SK-N-MC (cell line): ENCODE results near the gene CLEC16A.

Experiments used
- DNase-seq: peaks from one replicate; pipeline ENCODE4 v3.0.0-alpha.2; 2011; ENCODE audit warnings: low read depth, low spot score
- H3K27ac ChIP-seq: fragments of 200-600 bp; sonication (generic); 2 replicates; pipeline ENCODE4 v1.5.1; 2016; ENCODE audit warnings: mixed run types
- H3K36me3 ChIP-seq: fragments of 200-600 bp; sonication (generic); 2 replicates; pipeline ENCODE4 v1.6.1; 2017; ENCODE audit warnings: antibody characterized with exemption, low read length, mixed read lengths; ENCODE audit not compliant: insufficient read depth
- H3K4me3 ChIP-seq: fragments of 200-600 bp; sonication (generic); 2 replicates; pipeline ENCODE4 v1.5.1; 2016
- H3K9ac ChIP-seq: fragments of 200-600 bp; sonication (generic); 2 replicates; pipeline ENCODE4 v1.8.0; 2017; ENCODE audit warnings: mixed run types, mixed read lengths; ENCODE audit not compliant: insufficient read length
- H3K9me3 ChIP-seq: fragments of 200-600 bp; sonication (generic); 2 replicates; pipeline ENCODE4 v1.6.1; 2017; ENCODE audit warnings: low read depth, mild to moderate bottlenecking, antibody characterized with exemption, low read length, moderate library complexity, mixed read lengths
- EZH2 ChIP-seq: fragments of 200-600 bp; sonication (generic); IDR thresholded peaks from one replicate; pipeline ENCODE4 v1.6.1; 2017; ENCODE audit warnings: antibody characterized with exemption
- FOXP2 ChIP-seq: optimal IDR thresholded peaks from 2 replicates; pipeline ENCODE3; 2011; ENCODE audit warnings: mild to moderate bottlenecking, moderate library complexity; ENCODE audit not compliant: insufficient read depth; ENCODE audit errors: extremely low read length, control extremely low read depth
- POLR2AphosphoS5 ChIP-seq: IDR thresholded peaks from 2 replicates; pipeline ENCODE4 v1.6.1; 2012; ENCODE audit warnings: mild to moderate bottlenecking, low read depth, low read length, borderline replicate concordance

CLEC16A gene

DNA sequence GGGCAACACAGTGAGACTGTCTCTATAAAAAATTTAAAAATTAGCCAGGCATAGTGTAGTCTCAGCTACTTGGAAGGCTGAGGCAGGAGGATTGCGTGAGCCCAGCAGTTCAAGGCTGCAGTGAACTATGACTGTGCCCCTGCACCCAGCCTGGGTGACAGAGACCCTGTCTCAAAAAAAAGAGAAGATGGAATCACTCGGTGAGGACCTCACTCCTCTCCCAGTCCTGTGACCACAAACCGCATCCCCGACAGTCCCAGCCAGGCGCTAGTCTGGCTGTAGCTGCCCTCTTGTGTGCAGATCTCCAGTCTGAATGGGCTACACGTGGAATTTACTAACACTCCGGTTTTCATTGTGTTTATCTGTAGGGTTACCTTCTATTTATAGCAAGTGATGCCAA is 13.2 kb upstream of the CLEC16A start:
- no peak overlapping the region for H3K4me3 ChIP-seq
- TF ChIP-seq FOXP2 (no peak), POLR2AphosphoS5 (no peak), EZH2 (no peak)
- no peak overlapping the region for H3K27ac ChIP-seq
- no peaks in the 10 kb centered on the region for H3K36me3 ChIP-seq
- no peak for DNase-seq
- no peak overlapping the region for H3K9ac ChIP-seq
- H3K9me3 ChIP-seq: no peaks in the 10 kb centered on the region

DNA sequence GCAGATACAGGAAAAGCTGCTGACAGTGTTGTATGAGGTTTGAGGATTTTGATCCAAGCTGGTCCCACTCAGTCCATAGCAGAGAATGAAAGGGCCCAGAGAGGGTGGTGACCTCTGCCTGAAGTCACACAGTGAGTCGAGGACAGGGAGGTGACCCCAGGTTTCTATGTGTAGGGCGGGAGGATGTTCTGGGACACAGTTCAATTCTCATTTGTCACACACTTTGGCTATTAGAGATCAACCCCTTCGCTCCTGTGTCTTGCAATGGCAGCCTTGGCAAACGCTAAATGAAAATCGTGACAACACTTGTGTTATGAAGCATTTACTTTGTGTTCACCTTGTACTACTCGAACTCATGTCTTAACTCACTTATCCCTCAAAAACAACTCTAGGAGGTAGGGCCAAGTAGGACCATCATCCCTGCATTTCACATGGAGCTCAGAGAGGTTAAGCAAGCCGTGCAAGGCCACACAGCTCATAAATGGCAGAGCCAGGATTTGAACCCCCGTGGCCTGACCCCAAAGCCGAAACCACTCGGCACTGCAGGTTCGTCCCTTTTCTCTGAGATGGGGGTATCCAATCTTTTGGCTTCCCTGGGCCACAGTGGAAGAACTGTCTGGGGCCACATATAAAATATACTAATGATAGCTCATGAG is 12.3 kb upstream of the CLEC16A start:
- H3K9ac ChIP-seq: no peak overlapping the region
- no peak for DNase-seq
- H3K27ac ChIP-seq: no peak overlapping the region
- no peak for TF ChIP-seq FOXP2
- no peak for TF ChIP-seq POLR2AphosphoS5
- no peak for TF ChIP-seq EZH2
- H3K4me3 ChIP-seq: no peak overlapping the region
- H3K36me3 ChIP-seq: no peaks in the 10 kb centered on the region
- H3K9me3 ChIP-seq: no peaks in the 10 kb centered on the region

DNA sequence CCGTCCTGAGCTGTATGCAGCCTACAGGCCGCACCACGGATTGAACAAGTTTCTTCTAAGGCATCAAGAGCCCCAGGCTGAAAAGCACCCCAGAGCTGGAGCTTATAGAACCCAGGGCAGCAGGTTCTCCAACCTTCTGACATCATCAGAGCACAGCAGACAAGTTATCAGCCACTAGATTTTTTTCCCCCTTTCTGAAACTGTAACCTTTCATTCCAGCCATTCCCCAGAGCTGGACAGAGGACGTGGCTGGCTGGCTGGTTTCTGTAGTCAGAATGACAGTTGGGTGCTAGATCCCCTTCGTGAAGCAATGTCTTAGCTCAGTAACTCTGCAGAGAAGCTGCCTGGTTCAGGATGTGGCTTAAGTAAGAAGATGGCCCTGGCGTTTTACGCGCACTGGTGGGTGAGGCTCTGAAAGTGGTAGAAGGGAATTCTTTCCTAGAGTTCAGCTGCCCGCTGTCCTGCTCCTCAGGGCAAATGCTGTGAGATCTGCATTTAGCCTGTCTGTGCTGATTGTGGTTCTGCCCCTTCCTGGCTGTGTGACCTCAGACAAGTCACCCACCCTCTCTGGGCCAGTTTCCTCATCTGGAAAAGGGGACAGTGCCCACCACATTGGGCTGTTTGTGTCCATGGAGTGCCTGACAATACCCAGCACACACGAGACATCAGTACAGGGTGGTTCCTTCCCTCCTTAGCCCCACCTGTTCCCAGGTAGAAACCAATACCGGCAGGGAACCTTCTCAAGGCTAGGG is 11.2 kb upstream of the CLEC16A start:
- Histone ChIP-seq H3K36me3 (no peaks in the 10 kb centered on the region), H3K9ac (no peak overlapping the region), H3K4me3 (no peak overlapping the region), H3K9me3 (no peaks in the 10 kb centered on the region), H3K27ac (no peak overlapping the region)
- TF ChIP-seq POLR2AphosphoS5: no peak
- no peak for TF ChIP-seq FOXP2
- no peak for TF ChIP-seq EZH2
- DNase-seq: no peak

DNA sequence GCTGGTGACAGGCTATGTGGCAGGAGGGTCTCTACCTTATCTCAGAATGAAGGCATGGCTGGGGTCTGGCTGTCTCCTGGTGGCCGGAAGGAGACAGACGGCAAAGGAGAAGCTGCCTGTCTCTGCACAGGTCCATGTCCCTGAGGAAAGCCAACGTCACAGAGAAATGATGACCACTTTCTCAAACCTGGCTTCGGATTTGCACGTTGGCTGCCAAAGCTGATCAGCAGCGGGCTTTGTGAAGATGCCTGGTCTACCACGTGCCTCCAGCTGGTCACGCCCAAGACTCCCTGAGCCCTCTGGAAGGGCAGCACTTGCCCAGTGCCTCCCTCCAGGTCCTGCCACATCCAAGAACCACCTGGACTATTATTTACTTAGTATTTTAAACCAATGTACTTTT is 10.5 kb upstream of the CLEC16A start:
- TF ChIP-seq FOXP2: no peak
- no peak for TF ChIP-seq POLR2AphosphoS5
- no peak for TF ChIP-seq EZH2
- no peak overlapping the region for H3K9ac ChIP-seq
- no peaks in the 10 kb centered on the region for H3K36me3 ChIP-seq
- H3K9me3 ChIP-seq: no peaks in the 10 kb centered on the region
- H3K27ac ChIP-seq: no peak overlapping the region
- no peak overlapping the region for H3K4me3 ChIP-seq
- no peak for DNase-seq

DNA sequence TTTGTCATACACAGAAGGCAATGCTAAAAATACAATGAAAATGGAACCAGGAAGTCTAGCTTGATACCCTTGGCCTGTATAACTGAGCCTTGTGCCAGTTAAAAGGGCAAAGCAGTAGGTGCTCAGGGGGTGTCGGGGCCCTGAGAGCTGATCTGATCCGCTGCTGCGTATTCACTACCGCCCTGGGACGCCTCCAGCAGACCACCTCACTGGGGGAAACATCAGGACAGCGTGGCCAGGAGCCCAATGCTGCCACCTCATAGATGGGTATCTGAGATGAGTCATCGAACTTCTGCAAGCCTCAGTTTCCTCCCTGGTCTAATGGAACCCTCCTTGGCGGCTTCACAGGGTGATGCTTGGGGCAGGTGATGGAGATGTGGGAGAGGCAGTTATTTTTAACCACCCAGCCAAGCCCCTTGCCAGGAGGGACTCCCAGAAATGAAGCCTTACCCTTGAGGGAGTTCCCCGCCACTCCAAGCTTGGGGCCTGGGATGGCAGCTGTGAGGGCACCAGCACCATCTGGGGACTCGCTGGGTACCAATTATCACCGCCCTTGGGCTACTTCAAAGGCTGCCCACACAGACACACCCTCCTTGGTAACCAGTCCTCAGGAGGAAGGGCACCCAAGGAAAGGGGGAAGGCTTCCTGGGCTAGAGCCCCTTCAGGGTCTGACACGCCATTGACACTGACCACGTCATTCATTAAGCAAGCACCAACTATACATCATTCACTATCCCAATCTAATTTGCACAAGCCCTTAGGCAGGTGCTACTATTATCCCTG is 9.8 kb upstream of the CLEC16A start:
- Histone ChIP-seq H3K9me3 (no peaks in the 10 kb centered on the region), H3K9ac (no peak overlapping the region), H3K4me3 (no peak overlapping the region), H3K36me3 (no peaks in the 10 kb centered on the region), H3K27ac (no peak overlapping the region)
- no peak for DNase-seq
- TF ChIP-seq POLR2AphosphoS5 (no peak), FOXP2 (no peak), EZH2 (no peak)

DNA sequence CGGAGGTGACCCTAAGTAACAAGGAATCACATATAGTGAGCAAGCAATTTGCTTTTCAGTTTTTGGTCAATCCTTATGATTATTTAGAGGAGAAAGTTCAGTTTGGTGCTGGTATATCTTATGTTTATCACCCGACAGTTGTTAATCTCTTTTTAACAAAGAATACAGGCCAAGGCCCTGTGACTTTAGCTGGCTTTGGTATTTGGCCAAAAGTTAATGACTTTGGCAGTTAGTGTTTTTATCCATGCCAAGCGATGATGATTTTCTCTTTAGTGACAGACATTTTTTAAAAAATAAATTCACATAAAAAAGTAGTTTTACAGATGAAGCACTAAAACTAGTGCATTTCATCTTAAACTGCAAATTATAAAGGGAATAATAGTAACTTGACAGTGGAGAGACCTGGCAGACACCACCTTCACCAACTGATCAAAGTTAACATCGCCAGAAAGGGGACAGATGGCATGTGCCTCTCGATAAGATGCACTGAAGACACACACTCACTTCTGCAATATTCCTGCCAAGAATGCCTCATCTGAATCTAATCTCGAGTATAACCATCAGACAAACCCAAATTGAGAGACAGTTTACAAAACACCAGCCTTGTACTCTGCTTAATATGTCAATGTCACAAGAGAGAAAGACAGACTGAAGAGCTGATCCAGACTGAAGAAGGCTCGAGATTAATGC is 9.0 kb upstream of the CLEC16A start:
- no peaks in the 10 kb centered on the region for H3K36me3 ChIP-seq
- DNase-seq: no peak
- H3K4me3 ChIP-seq: no peak overlapping the region
- TF ChIP-seq POLR2AphosphoS5 (no peak), EZH2 (no peak), FOXP2 (no peak)
- no peak overlapping the region for H3K27ac ChIP-seq
- H3K9ac ChIP-seq: no peak overlapping the region
- H3K9me3 ChIP-seq: no peaks in the 10 kb centered on the region

DNA sequence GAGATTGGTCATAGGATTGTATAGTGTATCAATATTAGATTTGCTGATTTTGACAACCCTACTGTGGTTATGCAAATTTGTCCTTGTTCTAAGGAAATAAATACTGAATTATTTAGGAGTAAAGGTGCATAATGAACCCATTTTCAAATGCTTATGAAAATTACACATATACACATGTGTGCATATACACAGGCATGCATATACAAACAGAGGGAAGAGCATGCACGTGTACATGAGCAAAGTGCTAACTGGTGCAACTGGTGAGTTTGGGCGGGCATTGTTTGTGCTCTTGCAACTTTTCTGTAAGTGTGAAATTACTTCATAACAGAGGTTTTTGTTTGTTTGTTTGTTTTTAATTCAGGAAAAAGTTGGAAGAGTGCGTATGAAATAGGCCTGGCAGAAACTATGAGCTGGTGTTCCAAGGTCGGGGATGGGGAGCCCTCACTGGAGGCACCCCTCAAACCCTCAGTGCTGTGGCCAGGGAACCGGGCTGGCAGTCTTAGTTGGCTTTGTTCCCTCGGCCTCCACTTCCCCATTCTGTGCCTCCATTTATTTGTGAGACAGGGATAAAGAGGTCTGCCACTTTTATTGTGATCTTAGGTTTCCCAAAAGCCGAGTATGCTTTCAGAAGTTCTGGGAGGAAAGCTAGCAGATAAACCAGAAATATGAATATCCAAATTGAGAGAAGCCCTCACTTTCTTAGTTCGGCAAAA is 7.9 kb upstream of the CLEC16A start:
- no peaks in the 10 kb centered on the region for H3K36me3 ChIP-seq
- no peak for DNase-seq
- no peak overlapping the region for H3K4me3 ChIP-seq
- TF ChIP-seq FOXP2 (no peak), EZH2 (no peak), POLR2AphosphoS5 (no peak)
- H3K9me3 ChIP-seq: no peaks in the 10 kb centered on the region
- H3K27ac ChIP-seq: no peak overlapping the region
- H3K9ac ChIP-seq: no peak overlapping the region
